ENCODE data around the gene CHCHD3.

DNA sequence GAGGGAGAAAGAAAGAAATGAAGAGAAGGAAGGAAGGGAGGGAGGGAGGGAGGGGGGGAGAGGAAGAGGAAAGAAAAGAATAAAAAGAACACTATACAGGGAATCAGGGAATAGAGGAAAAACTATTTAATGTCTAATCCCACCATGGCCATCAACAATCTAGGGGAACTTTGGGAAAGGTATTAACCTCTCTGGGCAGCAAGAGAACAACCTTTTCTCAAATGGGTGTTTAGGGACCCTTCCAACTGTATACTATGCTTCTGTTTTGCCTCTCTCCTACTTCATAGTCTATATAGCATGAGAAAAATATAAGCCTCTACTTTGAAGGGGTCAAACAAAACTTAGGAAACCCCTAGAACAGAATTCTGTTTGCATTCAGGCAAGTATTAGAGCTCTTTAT lies 54.5 kb downstream of the CHCHD3 start:
- TF ChIP-seq, protein P1, sequence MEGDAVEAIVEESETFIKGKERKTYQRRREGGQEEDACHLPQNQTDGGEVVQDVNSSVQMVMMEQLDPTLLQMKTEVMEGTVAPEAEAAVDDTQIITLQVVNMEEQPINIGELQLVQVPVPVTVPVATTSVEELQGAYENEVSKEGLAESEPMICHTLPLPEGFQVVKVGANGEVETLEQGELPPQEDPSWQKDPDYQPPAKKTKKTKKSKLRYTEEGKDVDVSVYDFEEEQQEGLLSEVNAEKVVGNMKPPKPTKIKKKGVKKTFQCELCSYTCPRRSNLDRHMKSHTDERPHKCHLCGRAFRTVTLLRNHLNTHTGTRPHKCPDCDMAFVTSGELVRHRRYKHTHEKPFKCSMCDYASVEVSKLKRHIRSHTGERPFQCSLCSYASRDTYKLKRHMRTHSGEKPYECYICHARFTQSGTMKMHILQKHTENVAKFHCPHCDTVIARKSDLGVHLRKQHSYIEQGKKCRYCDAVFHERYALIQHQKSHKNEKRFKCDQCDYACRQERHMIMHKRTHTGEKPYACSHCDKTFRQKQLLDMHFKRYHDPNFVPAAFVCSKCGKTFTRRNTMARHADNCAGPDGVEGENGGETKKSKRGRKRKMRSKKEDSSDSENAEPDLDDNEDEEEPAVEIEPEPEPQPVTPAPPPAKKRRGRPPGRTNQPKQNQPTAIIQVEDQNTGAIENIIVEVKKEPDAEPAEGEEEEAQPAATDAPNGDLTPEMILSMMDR (conservative IDR thresholded peaks at IDR 0.05; ENCODE audit: low read depth, low read length), result no peak
- no peak for TF ChIP-seq EZH2phosphoT487 (IDR thresholded peaks at IDR 0.05; ENCODE audit: borderline replicate concordance, low read length)
- TF ChIP-seq EZH2 (IDR thresholded peaks at IDR 0.05; ENCODE audit: low read length, unreplicated experiment), result no peak
